ENCODE results near the gene RAI14. TPM values are rescaled to one million over a fixed set of nuclear protein-coding genes. Genes with fewer than 3 reads are reported as not detected.

Gene RAI14
- total RNA-seq, 1 donor from 2014 or later = 127 TPM

DNA sequence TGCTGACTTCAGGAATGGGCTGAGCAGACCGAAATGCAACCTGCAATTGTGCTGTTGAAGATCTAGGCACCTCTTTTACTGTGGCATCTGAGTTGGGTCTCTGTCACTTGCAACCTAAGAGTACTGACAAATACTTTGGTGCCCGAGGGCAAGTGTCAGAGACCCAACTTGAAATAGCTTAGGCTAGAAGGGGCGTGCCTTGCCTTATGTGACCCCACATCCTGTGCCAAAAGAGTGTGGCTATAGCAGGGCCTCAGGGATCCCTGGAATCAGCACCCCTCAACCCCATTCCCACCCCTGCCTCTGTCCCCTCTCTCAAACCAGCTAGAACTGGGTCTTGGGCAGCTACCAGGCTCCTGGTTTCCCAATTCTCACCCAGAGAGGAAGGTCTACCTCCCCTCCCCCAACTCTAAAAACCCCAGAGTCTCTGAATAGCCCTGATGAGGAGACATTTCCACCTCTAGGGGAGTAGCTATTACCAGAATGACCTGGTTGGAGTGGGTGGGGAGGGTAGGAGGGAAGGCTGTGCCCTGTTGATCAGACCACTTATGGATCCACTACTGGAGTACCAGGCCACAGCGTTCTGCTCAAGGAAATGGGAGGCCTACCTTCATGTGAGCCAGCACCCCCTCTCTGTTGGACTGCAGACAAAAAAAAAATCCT lies 17.5 kb downstream of the RAI14 start:
- DNase-seq (ENCODE audit: low spot score) = no peak
- H3K36me3 Mint-ChIP-seq (ENCODE audit: low read depth, unreplicated experiment) = peaks cover under 1% of the 10 kb centered on the region
- no peak overlapping the region for H3K27ac Mint-ChIP-seq (ENCODE audit: unreplicated experiment)
- no peak overlapping the region for H3K4me3 Mint-ChIP-seq (ENCODE audit: unreplicated experiment)
- H3K9me3 Mint-ChIP-seq (ENCODE audit: unreplicated experiment) = no peaks in the 10 kb centered on the region
- H3K4me1 Mint-ChIP-seq (ENCODE audit: unreplicated experiment) = peaks cover 38% of the 10 kb centered on the region
- TF ChIP-seq, protein P1, sequence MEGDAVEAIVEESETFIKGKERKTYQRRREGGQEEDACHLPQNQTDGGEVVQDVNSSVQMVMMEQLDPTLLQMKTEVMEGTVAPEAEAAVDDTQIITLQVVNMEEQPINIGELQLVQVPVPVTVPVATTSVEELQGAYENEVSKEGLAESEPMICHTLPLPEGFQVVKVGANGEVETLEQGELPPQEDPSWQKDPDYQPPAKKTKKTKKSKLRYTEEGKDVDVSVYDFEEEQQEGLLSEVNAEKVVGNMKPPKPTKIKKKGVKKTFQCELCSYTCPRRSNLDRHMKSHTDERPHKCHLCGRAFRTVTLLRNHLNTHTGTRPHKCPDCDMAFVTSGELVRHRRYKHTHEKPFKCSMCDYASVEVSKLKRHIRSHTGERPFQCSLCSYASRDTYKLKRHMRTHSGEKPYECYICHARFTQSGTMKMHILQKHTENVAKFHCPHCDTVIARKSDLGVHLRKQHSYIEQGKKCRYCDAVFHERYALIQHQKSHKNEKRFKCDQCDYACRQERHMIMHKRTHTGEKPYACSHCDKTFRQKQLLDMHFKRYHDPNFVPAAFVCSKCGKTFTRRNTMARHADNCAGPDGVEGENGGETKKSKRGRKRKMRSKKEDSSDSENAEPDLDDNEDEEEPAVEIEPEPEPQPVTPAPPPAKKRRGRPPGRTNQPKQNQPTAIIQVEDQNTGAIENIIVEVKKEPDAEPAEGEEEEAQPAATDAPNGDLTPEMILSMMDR (IDR thresholded peaks at IDR 0.05; ENCODE audit: unreplicated experiment) = no peak
- H3K27me3 Mint-ChIP-seq (ENCODE audit: unreplicated experiment) = peaks cover 1% of the 10 kb centered on the region

DNA sequence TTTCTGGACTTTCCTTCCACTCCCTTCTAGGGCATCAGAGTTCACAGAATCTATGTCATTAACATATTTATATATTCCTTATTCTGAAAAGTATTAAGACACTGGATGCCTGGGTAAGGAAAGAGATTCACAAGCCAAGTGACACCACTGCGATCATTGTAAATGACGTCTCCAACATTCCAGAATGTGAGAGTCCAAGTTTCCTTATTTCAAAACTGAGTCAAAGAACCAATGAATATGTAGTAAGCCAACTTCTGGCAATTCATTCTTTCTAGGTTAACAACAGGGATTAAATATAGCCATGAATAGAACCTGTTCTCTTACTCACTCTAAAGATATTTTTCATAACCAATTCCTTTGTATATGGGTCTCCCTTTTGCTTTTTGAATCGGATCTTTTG lies 18.1 kb downstream of the RAI14 start:
- Mint-ChIP-seq H3K9me3 (ENCODE audit: unreplicated experiment) (no peaks in the 10 kb centered on the region), H3K27ac (ENCODE audit: unreplicated experiment) (no peak overlapping the region), H3K4me1 (ENCODE audit: unreplicated experiment) (peaks cover 43% of the 10 kb centered on the region), H3K36me3 (ENCODE audit: low read depth, unreplicated experiment) (peaks cover 5% of the 10 kb centered on the region), H3K4me3 (ENCODE audit: unreplicated experiment) (no peak overlapping the region), H3K27me3 (ENCODE audit: unreplicated experiment) (peaks cover under 1% of the 10 kb centered on the region)
- no peak for DNase-seq (ENCODE audit: low spot score)
- TF ChIP-seq, protein P1 (IDR thresholded peaks at IDR 0.05; ENCODE audit: unreplicated experiment) = no peak

DNA sequence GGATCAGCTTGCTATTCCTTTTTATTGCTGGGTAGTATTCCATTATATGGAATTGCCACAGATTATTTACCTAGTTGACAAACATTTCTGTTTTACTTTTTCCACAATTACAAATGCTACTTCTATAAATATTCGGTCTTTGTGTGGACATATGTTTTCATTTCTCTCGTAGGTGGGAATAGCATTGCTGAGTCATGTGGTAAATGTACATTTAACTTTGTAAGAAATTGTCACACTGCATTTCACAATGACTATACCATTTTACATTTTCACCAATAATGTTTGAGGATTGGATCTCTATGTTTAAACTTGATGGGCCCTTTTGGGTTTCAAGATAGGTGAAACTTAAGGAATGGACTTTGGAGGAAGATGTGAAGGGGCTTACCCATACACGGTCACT lies 19.7 kb downstream of the RAI14 start:
- Mint-ChIP-seq H3K27ac (ENCODE audit: unreplicated experiment) (no peak overlapping the region), H3K4me3 (ENCODE audit: unreplicated experiment) (no peak overlapping the region), H3K36me3 (ENCODE audit: low read depth, unreplicated experiment) (peaks cover 5% of the 10 kb centered on the region), H3K4me1 (ENCODE audit: unreplicated experiment) (peaks cover 39% of the 10 kb centered on the region), H3K9me3 (ENCODE audit: unreplicated experiment) (no peaks in the 10 kb centered on the region), H3K27me3 (ENCODE audit: unreplicated experiment) (no peaks in the 10 kb centered on the region)
- TF ChIP-seq, protein P1 (IDR thresholded peaks at IDR 0.05; ENCODE audit: unreplicated experiment) = no peak
- DNase-seq (ENCODE audit: low spot score) = no peak

DNA sequence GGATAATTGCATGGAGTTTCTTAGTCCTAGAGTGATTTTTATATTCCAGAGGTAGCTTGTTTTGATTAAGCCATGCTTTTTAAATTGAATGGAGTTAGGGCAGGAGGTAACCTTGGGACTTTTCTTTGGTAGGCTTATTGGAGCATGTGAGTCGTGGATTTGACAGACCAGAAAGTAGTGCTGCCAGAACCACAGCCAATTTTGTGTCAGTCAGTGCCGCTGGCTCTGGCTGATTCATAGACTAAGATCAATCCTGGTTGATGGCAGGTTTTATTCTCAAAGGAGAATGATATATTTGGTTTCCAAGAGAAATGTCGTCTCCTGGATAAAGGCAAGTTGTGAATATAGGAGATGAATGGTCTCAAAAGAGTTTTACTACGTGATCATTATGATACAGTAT lies 20.3 kb downstream of the RAI14 start:
- Mint-ChIP-seq H3K9me3 (ENCODE audit: unreplicated experiment) (no peaks in the 10 kb centered on the region), H3K4me1 (ENCODE audit: unreplicated experiment) (peaks cover 36% of the 10 kb centered on the region), H3K27ac (ENCODE audit: unreplicated experiment) (no peak overlapping the region), H3K36me3 (ENCODE audit: low read depth, unreplicated experiment) (peaks cover 5% of the 10 kb centered on the region), H3K27me3 (ENCODE audit: unreplicated experiment) (no peaks in the 10 kb centered on the region), H3K4me3 (ENCODE audit: unreplicated experiment) (no peak overlapping the region)
- DNase-seq (ENCODE audit: low spot score) = no peak
- TF ChIP-seq, protein P1 (IDR thresholded peaks at IDR 0.05; ENCODE audit: unreplicated experiment) = no peak

DNA sequence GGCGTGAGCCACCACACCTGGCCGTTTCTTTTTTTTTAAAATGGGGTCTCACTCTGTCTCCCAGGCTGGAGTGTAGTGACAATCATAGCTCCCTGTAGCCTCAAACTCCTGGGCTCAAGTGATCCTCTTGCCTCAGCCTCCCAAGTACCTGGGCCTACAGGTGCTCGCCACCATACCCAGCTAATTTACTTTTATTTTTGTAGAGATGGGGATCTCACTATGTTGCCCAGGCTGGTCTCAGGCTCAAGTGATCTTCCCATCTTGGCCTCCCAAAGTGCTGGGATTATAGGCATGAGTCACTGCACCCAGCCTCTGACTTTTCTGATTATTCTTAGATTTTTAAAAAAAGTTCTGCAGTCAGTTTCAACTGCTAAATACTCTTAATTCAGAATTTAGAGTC lies 21.3 kb downstream of the RAI14 start:
- H3K4me1 Mint-ChIP-seq (ENCODE audit: unreplicated experiment) = peaks cover 30% of the 10 kb centered on the region
- DNase-seq (ENCODE audit: low spot score) = no peak
- H3K9me3 Mint-ChIP-seq (ENCODE audit: unreplicated experiment) = no peaks in the 10 kb centered on the region
- no peaks in the 10 kb centered on the region for H3K27me3 Mint-ChIP-seq (ENCODE audit: unreplicated experiment)
- peaks cover 5% of the 10 kb centered on the region for H3K36me3 Mint-ChIP-seq (ENCODE audit: low read depth, unreplicated experiment)
- H3K27ac Mint-ChIP-seq (ENCODE audit: unreplicated experiment) = no peak overlapping the region
- H3K4me3 Mint-ChIP-seq (ENCODE audit: unreplicated experiment) = no peak overlapping the region
- TF ChIP-seq, protein P1 (IDR thresholded peaks at IDR 0.05; ENCODE audit: unreplicated experiment) = no peak
